Thymus (tissue), 11 donors: ENCODE results near the gene DFFB. TPM values are rescaled to one million over a fixed set of nuclear protein-coding genes. Genes with fewer than 3 reads are reported as not detected.
A peak's percentile ranks its signal among the peaks of the same experiment; 100 is the strongest.

Experiments used
- DNase-seq, 9 donors: peaks; one replicate each; pipeline ENCODE4 v3.0.0-alpha.2; 2013; ENCODE audit warnings: low spot score in 9 of 9, low read depth in 6 of 9, missing footprints in 1 of 9
- H3K27ac ChIP-seq, 2 donors: one replicate each; pipeline ENCODE4 v1.5.1; 2013; ENCODE audit warnings: control low read depth in 1 of 2, low read depth in 1 of 2, low read length in 1 of 2, mild to moderate bottlenecking in 1 of 2, moderate library complexity in 1 of 2
- H3K27me3 ChIP-seq, 2 donors: one replicate each; pipeline ENCODE4 v1.5.1; 2013; ENCODE audit warnings: low read length in 1 of 2; ENCODE audit not compliant: control insufficient read depth in 2 of 2, insufficient read depth in 1 of 2
- H3K36me3 ChIP-seq, 2 donors: one replicate each; pipeline ENCODE4 v1.5.1; 2013; ENCODE audit warnings: low read length in 1 of 2, mild to moderate bottlenecking in 1 of 2, moderate library complexity in 1 of 2; ENCODE audit not compliant: control insufficient read depth in 2 of 2, insufficient read depth in 2 of 2
- H3K4me1 ChIP-seq, 2 donors: one replicate each; pipeline ENCODE4 v1.5.1; 2013; ENCODE audit warnings: low read length in 2 of 2; ENCODE audit not compliant: control insufficient read depth in 2 of 2, insufficient read depth in 2 of 2
- H3K4me3 ChIP-seq, 2 donors: one replicate each; pipeline ENCODE4 v1.5.1; 2013; ENCODE audit warnings: low read length in 2 of 2, control low read depth in 1 of 2, mild to moderate bottlenecking in 1 of 2
- H3K9me3 ChIP-seq, 2 donors: one replicate each; pipeline ENCODE4 v1.5.1; 2013; ENCODE audit warnings: low read length in 1 of 2, mild to moderate bottlenecking in 1 of 2; ENCODE audit not compliant: control insufficient read depth in 2 of 2, insufficient read depth in 1 of 2
- WGBS: extraction: QIAGEN DNeasy Blood & Tissue Kit; methylation state at CpG from one replicate; pipeline ENCODE4 v1.1.7; 2013; 5-methylcytosine and 5-hydroxymethylcytosine counted together
- polyA plus RNA-seq: library from polyadenylated mRNA; stranded (reverse); fragments of 200-250 nt; gene quantifications from one replicate; pipeline ENCODE4 v1.2.3, GENCODE V29; 2013
- total RNA-seq: library from RNA; stranded (reverse); fragments of 120-200 nt; gene quantifications from one replicate; pipeline ENCODE4 v1.2.4, GENCODE V29; 2013
- donor health status: healthy.

Gene DFFB
- total and polyA plus RNA-seq, 2 donors, result 4.5 to 6.7 TPM

GRCh38 chr1:3895279-3895950 lies 38.1 kb downstream of the DFFB start:
- DNase-seq, result no peak
- Histone ChIP-seq H3K36me3 (peaks cover 19 to 20% of the 10 kb centered on the region in 2 donors), H3K27ac (no peak overlapping the region), H3K4me1 (peaks cover 9 to 11% of the 10 kb centered on the region in 2 donors), H3K27me3 (no peaks in the 10 kb centered on the region), H3K9me3 (peaks cover 3 to 10% of the 10 kb centered on the region in 2 donors), H3K4me3 (no peak overlapping the region)
- WGBS, result 96% methylated on average over 13 of the region's 13 CpGs

- H3K27me3 ChIP-seq, result no peaks in the 10 kb centered on the region
- no peak overlapping the region for H3K27ac ChIP-seq
- H3K36me3 ChIP-seq, result peaks cover 14 to 16% of the 10 kb centered on the region in 2 donors
- peaks cover 9 to 13% of the 10 kb centered on the region in 2 donors for H3K4me1 ChIP-seq
- 95% methylated on average over 4 of the region's 4 CpGs for WGBS
- DNase-seq, result no peak
- H3K9me3 ChIP-seq, result peaks cover 3 to 10% of the 10 kb centered on the region in 2 donors
- H3K4me3 ChIP-seq, result no peak overlapping the region
Measured at GRCh38 chr1:3895951-3896325, 38.7 kb downstream of the DFFB start.

GRCh38 chr1:3896396-3897000 lies 39.2 kb downstream of the DFFB start:
- DNase-seq, result no peak
- no peak overlapping the region for H3K27ac ChIP-seq
- no peaks in the 10 kb centered on the region for H3K27me3 ChIP-seq
- H3K9me3 ChIP-seq, result peaks cover 3 to 10% of the 10 kb centered on the region in 2 donors
- H3K4me1 ChIP-seq, result peaks cover 12 to 14% of the 10 kb centered on the region in 2 donors
- peaks cover 8 to 16% of the 10 kb centered on the region in 2 donors for H3K36me3 ChIP-seq
- H3K4me3 ChIP-seq, result no peak overlapping the region
- 96% methylated on average over 7 of the region's 7 CpGs for WGBS

GRCh38 chr1:3898475-3898735 lies 41.1 kb downstream of the DFFB start:
- no peak overlapping the region for H3K27ac ChIP-seq
- H3K9me3 ChIP-seq, result peaks cover 3 to 10% of the 10 kb centered on the region in 2 donors
- H3K4me1 ChIP-seq, result peaks cover 27 to 32% of the 10 kb centered on the region in 2 donors
- no peaks in the 10 kb centered on the region for H3K27me3 ChIP-seq
- H3K36me3 ChIP-seq, result peaks cover 0 to 11% of the 10 kb centered on the region in 2 donors
- DNase-seq, result no peak
- no peak overlapping the region for H3K4me3 ChIP-seq

GRCh38 chr1:3898994-3899753 lies 41.9 kb downstream of the DFFB start:
- Histone ChIP-seq H3K4me1 (peaks cover 35 to 40% of the 10 kb centered on the region in 2 donors), H3K27ac (peak overlapping the region; percentile 98 to 99), H3K27me3 (no peaks in the 10 kb centered on the region), H3K4me3 (peak overlapping the region; percentile 80 to 83), H3K9me3 (peaks cover 3 to 10% of the 10 kb centered on the region in 2 donors), H3K36me3 (peaks cover 0 to 11% of the 10 kb centered on the region in 2 donors)
- no peak for DNase-seq
- WGBS, result 54% methylated on average over 10 of the region's 10 CpGs

GRCh38 chr1:3899754-3900149 lies 42.5 kb downstream of the DFFB start:
- no peak for DNase-seq
- under 1% methylated on average over 26 of the region's 26 CpGs for WGBS
- Histone ChIP-seq H3K4me3 (peak overlapping the region; percentile 80 to 83), H3K27ac (peak overlapping the region; percentile 98 to 99), H3K27me3 (no peaks in the 10 kb centered on the region), H3K36me3 (peaks cover 0 to 11% of the 10 kb centered on the region in 2 donors), H3K4me1 (peaks cover 39 to 43% of the 10 kb centered on the region in 2 donors), H3K9me3 (peaks cover 3 to 10% of the 10 kb centered on the region in 2 donors)

- Histone ChIP-seq H3K27ac (peak within 1 kb of the TSS; percentile 98 to 99), H3K36me3 (peaks cover 0 to 6% of the 10 kb centered on the region in 2 donors), H3K9me3 (peaks cover 3 to 10% of the 10 kb centered on the region in 2 donors), H3K4me3 (peak within 1 kb of the TSS; percentile 80 to 83), H3K4me1 (peaks cover 40 to 43% of the 10 kb centered on the region in 2 donors), H3K27me3 (no peaks in the 10 kb centered on the region)
- peak; percentile 91 to 100 (median 98) for DNase-seq
- WGBS, result under 1% methylated on average over 57 of the region's 58 CpGs
Measured at GRCh38 chr1:3900150-3900968, 43.1 kb downstream of the DFFB start, which contains the start of gene C1orf174. TSS of gene C1orf174 (minus strand) at chr1:3900272. CDS start at chr1:3900186, 86 bp downstream.

GRCh38 chr1:3900969-3901529 lies 43.8 kb downstream of the DFFB start:
- Histone ChIP-seq H3K9me3 (peaks cover 3 to 10% of the 10 kb centered on the region in 2 donors), H3K4me1 (peaks cover 40 to 44% of the 10 kb centered on the region in 2 donors), H3K4me3 (peak overlapping the region; percentile 80 to 83), H3K27ac (peak overlapping the region; percentile 93 to 98), H3K36me3 (no peaks in the 10 kb centered on the region), H3K27me3 (no peaks in the 10 kb centered on the region)
- peak in 7 of 9 donors; percentile 38 to 79 (median 52) for DNase-seq
- WGBS, result 2% methylated on average over 51 of the region's 51 CpGs
